ENCODE measurements around the gene CCDC154. TPM values are rescaled to one million over a fixed set of nuclear protein-coding genes. Genes with fewer than 3 reads are reported as not detected.

CCDC154 gene
- total and polyA plus RNA-seq, 2 experiments from 2014 or later: 0.31 TPM; not detected in 1

- TF ChIP-seq, protein P1, sequence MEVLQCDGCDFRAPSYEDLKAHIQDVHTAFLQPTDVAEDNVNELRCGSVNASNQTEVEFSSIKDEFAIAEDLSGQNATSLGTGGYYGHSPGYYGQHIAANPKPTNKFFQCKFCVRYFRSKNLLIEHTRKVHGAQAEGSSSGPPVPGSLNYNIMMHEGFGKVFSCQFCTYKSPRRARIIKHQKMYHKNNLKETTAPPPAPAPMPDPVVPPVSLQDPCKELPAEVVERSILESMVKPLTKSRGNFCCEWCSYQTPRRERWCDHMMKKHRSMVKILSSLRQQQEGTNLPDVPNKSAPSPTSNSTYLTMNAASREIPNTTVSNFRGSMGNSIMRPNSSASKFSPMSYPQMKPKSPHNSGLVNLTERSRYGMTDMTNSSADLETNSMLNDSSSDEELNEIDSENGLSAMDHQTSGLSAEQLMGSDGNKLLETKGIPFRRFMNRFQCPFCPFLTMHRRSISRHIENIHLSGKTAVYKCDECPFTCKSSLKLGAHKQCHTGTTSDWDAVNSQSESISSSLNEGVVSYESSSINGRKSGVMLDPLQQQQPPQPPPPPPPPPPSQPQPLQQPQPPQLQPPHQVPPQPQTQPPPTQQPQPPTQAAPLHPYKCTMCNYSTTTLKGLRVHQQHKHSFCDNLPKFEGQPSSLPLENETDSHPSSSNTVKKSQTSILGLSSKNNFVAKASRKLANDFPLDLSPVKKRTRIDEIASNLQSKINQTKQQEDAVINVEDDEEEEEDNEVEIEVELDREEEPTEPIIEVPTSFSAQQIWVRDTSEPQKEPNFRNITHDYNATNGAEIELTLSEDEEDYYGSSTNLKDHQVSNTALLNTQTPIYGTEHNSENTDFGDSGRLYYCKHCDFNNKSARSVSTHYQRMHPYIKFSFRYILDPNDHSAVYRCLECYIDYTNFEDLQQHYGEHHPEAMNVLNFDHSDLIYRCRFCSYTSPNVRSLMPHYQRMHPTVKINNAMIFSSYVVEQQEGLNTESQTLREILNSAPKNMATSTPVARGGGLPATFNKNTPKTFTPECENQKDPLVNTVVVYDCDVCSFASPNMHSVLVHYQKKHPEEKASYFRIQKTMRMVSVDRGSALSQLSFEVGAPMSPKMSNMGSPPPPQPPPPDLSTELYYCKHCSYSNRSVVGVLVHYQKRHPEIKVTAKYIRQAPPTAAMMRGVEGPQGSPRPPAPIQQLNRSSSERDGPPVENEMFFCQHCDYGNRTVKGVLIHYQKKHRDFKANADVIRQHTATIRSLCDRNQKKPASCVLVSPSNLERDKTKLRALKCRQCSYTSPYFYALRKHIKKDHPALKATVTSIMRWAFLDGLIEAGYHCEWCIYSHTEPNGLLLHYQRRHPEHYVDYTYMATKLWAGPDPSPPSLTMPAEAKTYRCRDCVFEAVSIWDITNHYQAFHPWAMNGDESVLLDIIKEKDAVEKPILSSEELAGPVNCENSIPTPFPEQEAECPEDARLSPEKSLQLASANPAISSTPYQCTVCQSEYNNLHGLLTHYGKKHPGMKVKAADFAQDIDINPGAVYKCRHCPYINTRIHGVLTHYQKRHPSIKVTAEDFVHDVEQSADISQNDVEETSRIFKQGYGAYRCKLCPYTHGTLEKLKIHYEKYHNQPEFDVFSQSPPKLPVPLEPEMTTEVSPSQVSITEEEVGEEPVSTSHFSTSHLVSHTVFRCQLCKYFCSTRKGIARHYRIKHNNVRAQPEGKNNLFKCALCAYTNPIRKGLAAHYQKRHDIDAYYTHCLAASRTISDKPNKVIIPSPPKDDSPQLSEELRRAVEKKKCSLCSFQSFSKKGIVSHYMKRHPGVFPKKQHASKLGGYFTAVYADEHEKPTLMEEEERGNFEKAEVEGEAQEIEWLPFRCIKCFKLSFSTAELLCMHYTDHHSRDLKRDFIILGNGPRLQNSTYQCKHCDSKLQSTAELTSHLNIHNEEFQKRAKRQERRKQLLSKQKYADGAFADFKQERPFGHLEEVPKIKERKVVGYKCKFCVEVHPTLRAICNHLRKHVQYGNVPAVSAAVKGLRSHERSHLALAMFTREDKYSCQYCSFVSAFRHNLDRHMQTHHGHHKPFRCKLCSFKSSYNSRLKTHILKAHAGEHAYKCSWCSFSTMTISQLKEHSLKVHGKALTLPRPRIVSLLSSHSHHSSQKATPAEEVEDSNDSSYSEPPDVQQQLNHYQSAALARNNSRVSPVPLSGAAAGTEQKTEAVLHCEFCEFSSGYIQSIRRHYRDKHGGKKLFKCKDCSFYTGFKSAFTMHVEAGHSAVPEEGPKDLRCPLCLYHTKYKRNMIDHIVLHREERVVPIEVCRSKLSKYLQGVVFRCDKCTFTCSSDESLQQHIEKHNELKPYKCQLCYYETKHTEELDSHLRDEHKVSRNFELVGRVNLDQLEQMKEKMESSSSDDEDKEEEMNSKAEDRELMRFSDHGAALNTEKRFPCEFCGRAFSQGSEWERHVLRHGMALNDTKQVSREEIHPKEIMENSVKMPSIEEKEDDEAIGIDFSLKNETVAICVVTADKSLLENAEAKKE (CRISPR knock-in tag; IDR thresholded peaks at IDR 0.05): no peak
These were observed 568 bp upstream of the CCDC154 start (continued) for GRCh38 chr16:1444730-1445517.

DNA sequence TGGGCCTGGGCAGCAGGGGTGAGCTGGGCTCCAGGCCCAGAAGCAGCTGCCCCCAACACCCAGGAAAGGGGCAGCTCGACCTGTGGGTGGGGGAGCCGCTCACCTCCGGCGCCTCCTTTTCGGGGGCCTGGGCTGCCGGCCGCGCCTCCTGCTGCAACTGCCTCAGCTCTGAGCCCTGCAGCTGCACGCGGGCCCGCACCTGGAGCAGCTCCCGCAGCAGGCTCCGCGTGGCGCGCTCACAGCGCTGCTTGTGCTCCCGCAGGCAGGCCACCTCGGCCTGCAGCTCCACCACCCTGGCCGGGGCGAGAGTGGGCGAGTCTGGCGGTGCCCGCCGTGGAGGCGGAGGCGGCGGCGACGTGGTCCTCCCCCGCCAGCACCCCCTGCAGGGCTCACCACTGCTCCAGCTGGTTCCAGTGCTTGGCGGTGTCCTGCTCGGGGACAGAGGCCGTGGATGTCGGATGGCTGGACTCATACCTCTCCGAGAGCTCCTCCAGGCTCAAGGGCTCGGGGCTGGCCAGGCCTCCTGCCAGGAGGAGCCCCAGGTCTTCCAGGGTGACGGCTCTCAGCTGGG lies 868 bp downstream of the CCDC154 start:
- no peak overlapping the region for H3K4me2 ChIP-seq
- H3K9me3 Mint-ChIP-seq: no peaks in the 10 kb centered on the region
- H3K9me2 ChIP-seq (ENCODE audit: insufficient read depth): no peaks in the 10 kb centered on the region
- no peaks in the 10 kb centered on the region for H4K20me1 ChIP-seq (replicated peaks; ENCODE audit: insufficient read depth)
- no peaks in the 10 kb centered on the region for H3K4me1 Mint-ChIP-seq
- H3K27ac Mint-ChIP-seq: no peak overlapping the region
- H3K36me3 Mint-ChIP-seq (ENCODE audit: low read depth): no peaks in the 10 kb centered on the region
- H3K27ac ChIP-seq (ENCODE audit: low read depth): no peak overlapping the region
- H3K27me3 Mint-ChIP-seq (ENCODE audit: insufficient read depth, low read depth, poor library complexity): peaks cover 2% of the 10 kb centered on the region
- no peaks in the 10 kb centered on the region for H3K79me2 ChIP-seq (replicated peaks; ENCODE audit: insufficient read depth)
- ATAC-seq (peak; percentile 52), DNase-seq (ENCODE audit: low spot score) (no peak)
- H3K4me3 Mint-ChIP-seq: no peak overlapping the region
- no peaks in the 10 kb centered on the region for H3F3A ChIP-seq (replicated peaks; ENCODE audit: low read depth)
- H3K27me3 ChIP-seq (ENCODE audit: insufficient read depth): no peaks in the 10 kb centered on the region
- H2AFZ ChIP-seq: no peak overlapping the region
- H3K36me3 ChIP-seq (ENCODE audit: insufficient read depth): no peaks in the 10 kb centered on the region
- no peak overlapping the region for H3K4me3 ChIP-seq
- H3K4me1 ChIP-seq (ENCODE audit: insufficient read depth): no peaks in the 10 kb centered on the region
- TF ChIP-seq STAT1 (IDR thresholded peaks at IDR 0.05; ENCODE audit: unreplicated experiment) (no peak), POLR2AphosphoS5 (IDR thresholded peaks at IDR 0.05; ENCODE audit: low read depth) (no peak), ZNF114 (CRISPR knock-in tag; IDR thresholded peaks at IDR 0.05) (no peak), CREB1 (CRISPR knock-in tag; IDR thresholded peaks at IDR 0.05; ENCODE audit: low read depth) (no peak), ZNF331 (CRISPR knock-in tag; IDR thresholded peaks at IDR 0.05; ENCODE audit: low read depth) (no peak), NANOG (IDR thresholded peaks at IDR 0.05; ENCODE audit: borderline replicate concordance) (no peak), JUNB (IDR thresholded peaks at IDR 0.05; ENCODE audit: unreplicated experiment) (no peak), CTCF (conservative IDR thresholded peaks at IDR 0.05; ENCODE audit: low read depth in 2 of 2) (no peak)
- TF ChIP-seq, protein P2, sequence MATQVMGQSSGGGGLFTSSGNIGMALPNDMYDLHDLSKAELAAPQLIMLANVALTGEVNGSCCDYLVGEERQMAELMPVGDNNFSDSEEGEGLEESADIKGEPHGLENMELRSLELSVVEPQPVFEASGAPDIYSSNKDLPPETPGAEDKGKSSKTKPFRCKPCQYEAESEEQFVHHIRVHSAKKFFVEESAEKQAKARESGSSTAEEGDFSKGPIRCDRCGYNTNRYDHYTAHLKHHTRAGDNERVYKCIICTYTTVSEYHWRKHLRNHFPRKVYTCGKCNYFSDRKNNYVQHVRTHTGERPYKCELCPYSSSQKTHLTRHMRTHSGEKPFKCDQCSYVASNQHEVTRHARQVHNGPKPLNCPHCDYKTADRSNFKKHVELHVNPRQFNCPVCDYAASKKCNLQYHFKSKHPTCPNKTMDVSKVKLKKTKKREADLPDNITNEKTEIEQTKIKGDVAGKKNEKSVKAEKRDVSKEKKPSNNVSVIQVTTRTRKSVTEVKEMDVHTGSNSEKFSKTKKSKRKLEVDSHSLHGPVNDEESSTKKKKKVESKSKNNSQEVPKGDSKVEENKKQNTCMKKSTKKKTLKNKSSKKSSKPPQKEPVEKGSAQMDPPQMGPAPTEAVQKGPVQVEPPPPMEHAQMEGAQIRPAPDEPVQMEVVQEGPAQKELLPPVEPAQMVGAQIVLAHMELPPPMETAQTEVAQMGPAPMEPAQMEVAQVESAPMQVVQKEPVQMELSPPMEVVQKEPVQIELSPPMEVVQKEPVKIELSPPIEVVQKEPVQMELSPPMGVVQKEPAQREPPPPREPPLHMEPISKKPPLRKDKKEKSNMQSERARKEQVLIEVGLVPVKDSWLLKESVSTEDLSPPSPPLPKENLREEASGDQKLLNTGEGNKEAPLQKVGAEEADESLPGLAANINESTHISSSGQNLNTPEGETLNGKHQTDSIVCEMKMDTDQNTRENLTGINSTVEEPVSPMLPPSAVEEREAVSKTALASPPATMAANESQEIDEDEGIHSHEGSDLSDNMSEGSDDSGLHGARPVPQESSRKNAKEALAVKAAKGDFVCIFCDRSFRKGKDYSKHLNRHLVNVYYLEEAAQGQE (IDR thresholded peaks at IDR 0.05; ENCODE audit: unreplicated experiment): no peak

All from GM23338 (cell line).